Measurements from ENCODE around the gene CACNA1B. TPM values are rescaled to one million over a fixed set of nuclear protein-coding genes. Genes with fewer than 3 reads are reported as not detected.

The CACNA1B gene
- polyA plus RNA-seq, 5 donors: 0.21 to 0.72 (median 0.50) TPM

DNA sequence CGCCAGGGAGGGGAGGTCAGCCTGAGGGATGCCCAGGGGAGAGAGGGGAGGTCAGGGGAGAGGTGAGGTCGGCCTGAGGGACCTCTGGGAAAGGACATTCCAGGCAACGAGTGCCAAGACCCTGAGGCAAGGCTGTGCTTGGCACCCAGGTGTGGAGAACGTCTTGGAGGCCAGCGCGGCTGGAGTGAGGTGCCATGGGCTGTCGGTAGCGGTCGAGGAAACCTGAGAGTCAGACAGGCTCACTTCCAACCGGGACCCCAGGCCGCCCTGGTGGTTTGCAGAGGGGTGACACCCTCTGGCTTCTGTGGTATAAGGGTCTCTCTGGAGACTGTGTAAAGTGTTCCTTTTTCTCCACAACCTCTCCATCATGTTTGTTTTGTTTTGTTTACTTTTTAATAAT lies 82.9 kb downstream of the CACNA1B start:
- no peak for DNase-seq

DNA sequence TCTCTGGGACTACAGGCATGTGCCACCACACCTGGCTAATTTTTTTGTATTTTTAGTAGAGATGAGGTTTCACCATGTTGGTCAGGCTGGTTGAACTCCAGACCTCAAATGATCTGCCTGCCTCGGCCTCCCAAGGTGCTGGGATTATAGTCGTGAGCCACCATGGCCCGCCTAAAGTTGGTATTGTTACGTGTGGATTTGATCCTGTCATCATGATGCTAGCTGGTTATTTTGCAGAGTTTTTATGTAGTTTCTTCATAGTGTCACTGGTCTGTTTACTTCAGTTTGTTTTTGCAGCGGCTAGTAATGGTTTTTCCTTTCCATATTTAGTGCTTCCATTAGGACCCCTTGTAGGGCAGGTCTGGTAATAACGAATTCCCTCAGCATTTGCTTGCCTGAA lies 85.9 kb downstream of the CACNA1B start:
- no peak for DNase-seq

DNA sequence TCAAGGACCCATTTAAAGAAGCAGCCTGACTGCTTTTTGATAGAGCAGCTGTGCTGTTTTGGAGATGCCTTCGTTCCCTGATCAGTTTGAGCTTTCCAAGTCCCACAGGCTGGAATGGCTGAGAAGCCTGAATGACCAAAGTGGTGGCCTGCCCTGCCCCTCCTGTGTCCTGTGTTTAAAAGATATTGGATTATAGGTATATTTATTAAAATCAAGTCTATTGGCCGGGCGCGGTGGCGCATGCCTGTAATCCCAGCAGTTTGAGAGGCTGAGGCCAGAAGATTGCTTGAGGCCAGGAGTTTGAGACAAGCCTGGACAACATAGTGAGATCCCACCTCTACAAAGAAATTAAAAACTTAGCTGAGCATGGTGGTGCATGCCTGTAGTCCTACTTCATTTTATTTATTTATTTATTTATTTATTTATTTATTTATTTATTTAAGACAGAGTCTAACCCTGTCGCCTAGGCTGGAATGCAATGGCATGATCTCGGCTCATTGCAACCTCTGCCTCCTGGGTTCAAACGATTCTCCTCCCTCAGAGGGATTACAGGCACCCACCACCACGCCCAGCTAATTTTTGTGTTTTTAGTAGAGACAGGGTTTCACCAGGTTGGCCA lies 87.7 kb downstream of the CACNA1B start:
- no peak for DNase-seq

DNA sequence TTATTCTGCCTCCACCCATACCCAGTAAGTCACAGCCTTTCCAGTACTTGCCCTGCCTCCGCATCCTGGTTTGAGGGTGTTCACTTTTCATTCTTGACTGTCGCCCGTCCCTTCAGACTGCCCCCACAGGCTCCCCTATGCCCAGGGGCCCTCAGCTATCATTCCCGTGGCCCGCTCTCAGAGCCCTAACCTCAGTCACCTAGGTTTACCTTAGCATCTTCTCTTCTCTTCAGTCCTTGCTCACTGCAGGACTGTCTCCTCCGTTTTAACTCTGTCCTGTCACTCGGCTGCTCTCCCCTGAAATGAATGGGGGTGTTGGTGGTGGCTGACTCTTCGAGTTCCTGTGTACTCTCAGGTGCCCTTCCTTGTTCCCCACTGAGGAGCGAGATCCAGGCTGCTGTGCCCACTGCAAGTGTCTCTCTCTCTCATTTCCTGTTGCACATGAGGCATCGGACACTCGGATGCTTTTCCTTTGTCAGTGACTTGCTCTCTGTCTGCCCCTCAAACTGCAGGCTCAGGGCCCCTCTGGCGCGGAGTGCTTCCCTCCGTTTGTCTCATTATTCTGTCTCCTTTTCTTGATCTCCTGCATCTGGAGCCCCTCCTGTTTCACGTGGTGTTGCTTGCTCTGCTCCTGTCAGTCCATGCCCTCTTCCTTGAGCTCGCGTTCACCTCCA lies 89.8 kb downstream of the CACNA1B start:
- no peak for DNase-seq

DNA sequence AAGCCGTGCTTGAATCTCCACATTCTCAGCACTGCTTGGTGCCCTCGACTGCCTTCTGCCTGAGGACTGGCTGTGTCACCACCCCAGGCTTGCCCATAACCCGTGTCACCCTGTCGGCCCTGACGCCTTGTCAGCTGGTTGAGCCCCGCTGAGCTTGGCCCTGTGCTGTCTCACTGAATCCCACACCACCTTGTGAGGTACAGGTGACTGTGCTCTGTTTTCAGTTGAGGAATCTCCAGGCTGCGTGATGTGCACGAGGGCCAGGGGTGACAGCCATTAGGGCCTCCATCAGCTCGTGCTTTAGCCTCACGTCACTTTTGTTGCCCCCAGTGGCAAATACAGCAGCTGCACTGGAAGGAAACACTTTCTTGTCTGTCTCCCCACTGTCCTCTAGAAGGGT lies 90.7 kb downstream of the CACNA1B start:
- DNase-seq: no peak

DNA sequence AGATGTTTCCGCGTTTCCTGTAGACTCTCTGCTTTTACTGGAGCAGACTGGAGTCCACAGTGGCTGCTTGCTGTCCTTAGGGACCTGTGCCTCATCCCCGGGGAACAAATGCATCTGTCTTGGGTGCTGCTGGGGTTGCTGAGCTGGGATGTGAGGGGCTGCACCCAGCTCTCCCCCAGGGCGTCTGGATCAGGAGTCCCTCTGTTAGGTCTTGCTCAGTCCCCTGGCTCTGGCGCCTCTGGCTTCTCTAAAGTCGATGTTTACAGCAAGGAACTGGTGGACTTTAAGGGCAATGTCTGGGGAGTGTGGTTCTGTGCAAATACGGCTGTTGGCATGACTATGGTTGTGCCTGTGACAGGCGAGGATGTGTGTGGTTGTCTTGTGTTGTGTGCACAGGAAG lies 91.4 kb downstream of the CACNA1B start:
- no peak for DNase-seq

DNA sequence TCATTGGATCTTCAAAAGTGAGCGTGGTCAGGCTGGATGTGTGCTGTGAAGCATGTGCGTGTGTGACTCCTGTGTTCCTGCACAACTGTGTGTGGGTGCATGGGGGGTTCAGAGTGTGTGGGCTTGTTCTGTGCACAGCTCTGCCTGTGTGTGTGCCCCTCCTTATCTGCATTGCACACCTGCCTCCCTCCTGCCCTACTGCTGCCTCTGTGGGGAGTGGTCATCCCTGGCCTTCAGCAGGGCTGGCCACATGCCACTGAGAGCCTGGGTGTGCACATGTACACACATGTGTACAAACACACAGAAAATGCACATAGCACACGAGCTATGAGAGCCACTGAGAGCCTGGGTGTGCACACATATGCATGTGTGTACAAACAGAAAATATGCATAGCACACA lies 92.1 kb downstream of the CACNA1B start:
- no peak for DNase-seq

DNA sequence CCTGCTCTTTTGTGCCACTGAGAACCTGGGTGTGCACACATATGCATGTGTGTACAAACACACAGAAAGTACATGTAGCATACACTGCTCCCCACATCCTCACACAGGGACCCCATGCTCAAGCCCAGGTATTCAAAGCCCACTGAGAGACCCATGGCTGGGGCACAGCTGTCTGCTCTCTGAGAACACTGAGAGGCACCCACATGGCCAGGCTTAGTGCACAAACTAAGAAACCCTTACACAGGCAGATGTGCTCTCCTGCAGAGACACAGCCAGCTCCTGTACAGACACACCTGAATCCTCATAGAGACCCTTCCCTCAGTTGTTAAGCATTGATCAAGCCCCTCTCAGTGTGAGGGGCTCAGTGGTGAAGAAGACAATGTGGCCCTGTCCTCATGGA lies 92.5 kb downstream of the CACNA1B start:
- no peak for DNase-seq

DNA sequence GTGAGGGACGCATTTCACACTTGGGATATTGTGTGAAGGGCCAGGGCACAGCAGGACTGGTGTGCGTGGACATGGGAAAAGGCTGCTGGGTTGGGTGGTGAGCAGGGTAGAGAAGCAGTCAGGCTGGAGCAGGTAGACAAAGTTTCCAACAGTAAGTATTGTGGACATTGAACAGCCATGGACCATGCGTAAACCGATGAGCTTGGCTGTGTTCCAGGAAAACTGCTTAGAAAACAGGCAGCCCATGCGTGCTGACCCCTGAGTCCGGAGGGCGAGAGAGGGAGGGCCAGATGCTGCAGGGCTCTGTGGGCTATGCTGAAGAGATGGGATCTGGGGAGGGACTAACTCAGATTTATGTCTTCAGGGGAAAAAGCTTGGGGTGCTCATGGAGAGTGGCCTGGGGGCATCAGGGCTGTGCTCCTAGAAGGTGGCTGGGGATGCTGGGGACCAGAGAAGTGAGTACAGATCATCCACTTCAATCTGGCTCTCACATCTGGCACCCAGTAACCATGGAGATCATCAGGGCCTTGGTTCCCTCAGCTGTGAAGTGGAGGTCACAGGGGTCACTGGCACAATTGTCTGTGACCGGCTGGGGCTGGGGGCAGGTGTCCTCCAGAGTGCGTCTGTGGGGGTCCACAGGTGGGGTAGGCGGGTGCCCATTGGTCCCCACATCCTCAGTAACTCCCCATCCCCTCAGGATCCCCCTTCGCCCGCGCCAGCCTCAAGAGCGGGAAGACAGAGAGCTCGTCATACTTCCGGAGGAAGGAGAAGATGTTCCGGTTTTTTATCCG lies 93.3 kb downstream of the CACNA1B start:
- no peak for DNase-seq

DNA sequence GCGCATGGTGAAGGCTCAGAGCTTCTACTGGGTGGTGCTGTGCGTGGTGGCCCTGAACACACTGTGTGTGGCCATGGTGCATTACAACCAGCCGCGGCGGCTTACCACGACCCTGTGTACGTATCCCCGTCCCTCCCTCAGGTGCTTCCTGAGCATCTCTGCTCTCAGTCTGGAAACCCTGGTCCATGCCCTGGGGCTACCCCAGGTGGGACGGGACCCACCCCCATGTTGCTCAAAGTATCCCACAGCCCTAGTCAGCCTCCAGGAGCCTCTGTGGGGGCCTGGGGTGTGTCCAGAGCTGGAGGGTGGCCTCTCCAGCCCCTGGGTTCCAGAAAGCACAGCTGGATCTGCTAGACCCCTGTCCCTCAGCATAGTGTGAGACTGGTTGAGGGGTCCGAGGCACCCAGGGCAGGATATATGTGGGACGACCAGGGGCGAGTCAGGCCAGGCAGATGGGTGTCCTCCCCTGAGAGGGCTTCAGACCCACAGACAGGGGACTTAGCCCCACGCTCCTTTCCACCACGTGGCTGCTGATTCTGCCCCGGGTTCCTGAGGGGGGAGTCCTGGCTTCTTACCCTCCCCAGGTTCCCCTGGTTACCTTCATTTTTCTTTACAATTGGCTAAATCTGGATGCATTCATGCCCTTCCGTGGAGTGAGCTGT lies 94.0 kb downstream of the CACNA1B start:
- DNase-seq: no peak

DNA sequence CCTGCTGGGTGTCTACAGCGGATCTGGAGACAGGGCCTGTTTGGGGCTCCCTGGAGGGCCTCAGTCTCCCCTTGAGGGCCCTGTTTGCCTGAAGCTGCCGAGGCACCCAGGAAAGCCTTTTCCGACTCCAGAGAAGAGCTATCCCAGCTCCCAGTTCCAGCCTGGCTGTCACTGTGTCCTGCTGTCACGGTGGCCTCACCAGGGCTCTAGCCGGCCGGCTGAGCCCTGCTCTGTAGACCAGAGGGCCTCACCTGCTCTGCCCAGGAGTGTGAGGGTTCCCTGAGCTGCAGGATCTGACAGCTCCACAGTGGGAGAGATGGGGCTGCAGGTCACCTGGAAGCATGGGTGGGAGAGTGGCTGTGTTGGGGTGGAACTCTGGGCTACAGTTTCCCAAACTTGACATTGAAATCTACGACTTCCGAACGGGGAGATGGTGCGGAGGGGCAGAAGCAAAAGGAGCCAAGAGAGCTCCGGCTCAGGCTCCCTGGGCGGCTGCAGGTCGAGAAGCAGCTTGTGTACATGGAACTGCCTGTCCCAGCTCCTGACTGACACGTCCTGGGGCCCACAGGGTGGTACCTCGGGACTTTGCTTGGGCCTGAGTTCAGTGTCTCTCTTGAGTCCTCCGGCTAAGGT lies 94.9 kb downstream of the CACNA1B start:
- no peak for DNase-seq

DNA sequence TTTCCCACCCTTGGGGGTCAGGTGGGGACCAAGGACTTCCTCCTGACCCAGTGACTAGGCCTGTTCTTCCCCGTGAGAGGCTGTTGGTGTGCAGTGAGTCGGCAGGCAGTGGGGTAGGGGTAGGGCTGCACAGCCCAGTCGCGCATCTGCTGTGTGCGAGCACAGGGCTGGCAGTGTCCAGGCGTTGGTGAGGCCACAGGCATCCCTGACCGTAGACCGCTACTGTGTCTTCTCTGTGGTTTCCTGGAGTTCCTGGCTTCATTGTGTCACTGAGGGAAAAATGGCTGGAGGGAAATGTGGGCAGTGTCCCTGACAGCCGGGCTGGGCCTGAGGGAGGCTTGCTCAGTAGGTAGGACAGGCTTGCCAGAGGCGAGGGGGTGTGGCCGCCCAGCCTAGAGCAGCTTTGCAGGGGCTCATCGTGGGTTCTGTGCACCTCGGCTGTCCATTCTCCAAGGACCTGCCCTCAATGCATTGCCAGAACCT lies 95.4 kb downstream of the CACNA1B start:
- no peak for DNase-seq

DNA sequence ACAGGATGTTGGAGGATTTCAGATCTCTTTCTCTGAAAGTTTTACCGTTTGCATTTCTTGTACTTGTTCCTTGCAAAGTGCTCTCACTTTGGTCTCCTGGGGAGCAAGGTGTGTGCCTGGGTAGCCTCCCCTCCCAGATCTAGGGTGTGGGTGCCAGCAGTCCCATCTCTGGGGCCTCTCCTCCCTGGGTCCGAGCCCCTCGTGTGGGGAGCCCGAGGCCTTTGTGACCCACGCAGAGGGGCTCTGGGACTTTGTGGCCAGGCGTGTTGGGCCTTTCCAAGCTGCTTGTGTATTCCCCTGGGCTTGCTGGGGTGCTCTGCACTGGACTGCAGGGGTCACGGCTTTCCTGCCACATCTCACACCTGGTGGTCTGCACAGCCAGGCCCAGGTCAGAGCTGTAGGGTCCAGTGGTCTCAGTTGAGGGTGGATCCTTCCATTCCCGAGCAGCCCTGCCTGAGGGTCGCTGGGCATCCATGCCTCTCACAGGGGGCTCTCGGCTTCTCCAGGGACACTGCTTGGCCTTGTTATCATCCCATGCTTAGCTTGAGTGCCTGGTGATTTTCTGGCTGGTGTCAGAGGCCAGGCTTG lies 96.3 kb downstream of the CACNA1B start:
- DNase-seq: no peak

DNA sequence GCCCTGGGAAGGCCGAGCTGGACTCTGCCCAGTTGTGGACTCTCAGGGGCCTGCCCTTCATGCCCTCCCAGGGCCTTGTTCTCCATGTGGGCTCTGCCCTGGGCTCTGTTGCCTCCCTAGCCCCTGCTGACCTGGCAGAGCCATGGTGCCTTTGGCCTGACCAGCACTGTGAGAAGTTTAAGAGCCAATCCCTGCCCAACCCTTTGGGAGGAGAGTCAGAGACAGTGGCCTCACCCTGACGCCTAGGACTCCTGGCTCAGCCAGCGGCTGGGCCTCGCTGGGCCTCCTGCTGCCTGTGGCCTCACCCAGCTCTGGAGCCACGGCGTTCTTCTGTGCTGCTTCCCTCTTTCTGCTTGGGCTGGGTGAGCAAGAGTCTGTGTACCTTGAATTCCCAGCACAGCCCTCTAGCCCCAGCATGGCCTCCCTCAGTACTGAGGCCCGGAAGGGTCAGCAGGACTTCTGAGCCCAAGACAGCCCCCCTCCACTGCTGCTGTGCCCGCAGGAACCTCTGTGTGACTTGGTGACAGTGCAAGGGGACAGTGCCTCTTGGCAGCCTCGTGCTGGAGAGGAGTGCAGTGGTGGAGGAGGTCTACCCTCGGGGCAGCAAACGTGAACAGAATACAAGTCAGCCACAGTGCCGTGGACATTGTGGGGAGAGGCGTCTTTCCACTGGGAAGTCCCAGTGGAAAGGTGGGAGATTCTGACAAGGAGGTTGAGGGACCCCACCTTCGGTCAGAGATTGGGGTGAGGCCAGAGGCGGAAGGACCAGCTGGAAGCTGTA lies 97.4 kb downstream of the CACNA1B start:
- no peak for DNase-seq

DNA sequence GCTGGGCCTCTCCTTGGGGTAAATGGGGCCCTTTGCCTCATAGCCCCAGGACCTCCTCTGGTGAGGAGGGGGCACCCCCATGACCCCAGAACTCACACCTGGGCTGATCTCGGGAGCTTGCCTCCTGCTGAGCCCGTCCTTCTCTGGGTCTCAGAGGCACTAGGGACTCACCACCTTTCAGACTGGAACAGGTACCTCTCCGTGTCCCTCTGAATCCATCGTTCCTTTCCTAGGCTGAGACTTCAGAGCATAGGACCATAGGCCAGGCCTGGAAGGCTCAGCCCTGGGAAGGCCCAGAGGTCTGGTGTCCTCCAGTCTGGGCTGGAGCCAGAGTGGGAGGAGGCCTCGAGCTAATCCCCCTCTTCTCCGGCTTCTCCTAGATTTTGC lies 97.9 kb downstream of the CACNA1B start:
- no peak for DNase-seq

DNA sequence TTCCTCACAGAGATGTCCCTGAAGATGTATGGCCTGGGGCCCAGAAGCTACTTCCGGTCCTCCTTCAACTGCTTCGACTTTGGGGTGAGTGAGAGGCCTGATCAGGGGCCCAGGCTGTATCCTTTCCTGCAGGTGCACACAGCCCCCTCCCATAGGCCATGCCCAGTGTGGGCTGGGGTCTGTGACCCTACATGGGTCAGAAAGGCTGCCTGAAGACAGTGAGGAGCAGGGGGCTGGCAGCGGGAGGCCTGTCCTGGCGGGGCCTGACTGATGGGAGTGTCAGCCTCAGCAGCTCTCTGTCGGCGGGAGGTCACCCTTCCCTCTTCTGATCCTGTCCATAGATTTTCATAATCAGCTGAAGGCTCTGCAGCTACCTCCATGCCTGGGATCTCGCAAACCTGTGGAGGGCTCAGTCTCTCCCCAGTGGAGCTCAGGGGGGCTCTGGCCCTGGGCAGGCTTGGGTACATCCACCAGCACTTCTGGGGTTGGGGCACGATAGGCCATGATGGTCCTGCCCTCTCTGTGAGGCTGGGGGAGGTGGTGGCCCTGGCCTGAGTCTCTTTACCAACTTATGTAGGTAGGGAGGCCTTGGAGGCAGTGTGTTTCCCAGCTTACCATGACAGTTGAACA lies 98.5 kb downstream of the CACNA1B start:
- DNase-seq: no peak

DNA sequence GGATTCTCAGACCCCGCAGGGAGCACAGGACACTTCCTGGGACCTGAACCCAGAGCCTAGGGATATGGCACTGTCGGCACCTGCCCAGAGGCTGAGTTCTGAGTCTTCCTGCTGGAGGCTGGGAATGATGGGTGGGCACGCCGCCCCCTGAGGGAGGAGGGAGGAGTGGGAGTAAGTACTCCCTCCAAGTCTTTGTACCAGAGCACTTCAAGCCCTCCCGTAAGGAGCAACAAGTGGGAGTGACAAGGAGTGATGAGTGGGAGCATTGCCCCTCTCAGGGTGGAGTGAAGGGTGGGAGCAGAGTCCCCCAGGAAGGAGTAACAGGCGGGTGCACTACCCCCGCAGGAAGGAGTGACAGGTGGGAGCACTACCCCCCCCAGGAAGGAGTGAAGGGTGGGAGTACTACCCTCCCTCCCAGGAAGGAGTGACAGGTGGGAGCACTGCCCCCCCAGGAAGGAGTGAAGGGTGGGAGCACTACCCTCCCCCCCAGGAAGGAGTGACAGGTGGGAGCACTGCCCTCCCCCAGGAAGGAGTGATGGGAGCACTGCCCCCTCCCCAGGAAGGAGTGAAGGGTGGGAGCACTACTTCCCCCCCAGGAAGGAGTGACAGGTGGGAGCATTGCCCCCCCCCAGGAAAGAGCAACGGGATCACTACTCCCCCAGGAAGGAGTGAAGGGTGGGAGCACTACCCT lies 100.1 kb downstream of the CACNA1B start:
- DNase-seq: no peak

DNA sequence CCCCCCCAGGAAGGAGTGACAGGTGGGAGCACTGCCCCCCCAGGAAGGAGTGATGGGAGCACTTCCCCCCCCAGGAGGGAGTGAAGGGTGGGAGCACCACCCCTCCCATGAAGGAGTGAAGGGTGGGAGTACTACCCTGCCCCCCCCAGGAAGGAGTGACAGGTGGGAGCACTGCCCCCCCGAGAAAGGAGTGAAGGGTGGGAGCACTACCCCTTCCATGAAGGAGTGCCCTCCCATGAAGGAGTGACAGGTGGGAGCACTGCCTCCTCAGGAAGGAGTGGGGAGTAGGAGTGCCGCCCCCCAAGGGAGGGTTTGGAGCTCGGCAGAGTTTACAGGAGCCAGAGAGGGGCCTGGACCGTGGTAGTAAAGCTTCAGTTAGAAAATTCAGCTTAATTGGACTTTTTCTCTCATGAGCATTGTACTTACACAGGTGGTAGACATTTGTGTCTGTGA lies 100.7 kb downstream of the CACNA1B start:
- DNase-seq: no peak

DNA sequence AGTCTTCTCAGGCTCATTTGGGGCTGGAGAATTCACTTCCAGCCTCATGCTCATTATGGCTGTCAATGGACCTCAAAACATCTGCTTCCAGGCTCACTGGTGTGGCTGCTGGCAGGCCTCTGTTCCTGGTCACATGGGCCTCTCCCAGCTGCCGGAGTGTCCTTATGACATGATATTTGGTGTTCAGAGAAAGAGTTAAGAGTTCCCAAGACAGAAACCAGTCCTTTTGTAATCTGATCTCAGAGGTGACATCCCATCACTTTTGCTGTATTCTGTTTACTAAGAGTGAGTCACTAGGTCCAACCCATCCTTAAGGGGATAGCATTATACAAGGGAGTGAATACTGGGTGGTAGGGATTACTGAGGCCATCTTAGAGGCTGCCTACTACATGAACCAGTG lies 104.6 kb downstream of the CACNA1B start:
- DNase-seq: no peak

DNA sequence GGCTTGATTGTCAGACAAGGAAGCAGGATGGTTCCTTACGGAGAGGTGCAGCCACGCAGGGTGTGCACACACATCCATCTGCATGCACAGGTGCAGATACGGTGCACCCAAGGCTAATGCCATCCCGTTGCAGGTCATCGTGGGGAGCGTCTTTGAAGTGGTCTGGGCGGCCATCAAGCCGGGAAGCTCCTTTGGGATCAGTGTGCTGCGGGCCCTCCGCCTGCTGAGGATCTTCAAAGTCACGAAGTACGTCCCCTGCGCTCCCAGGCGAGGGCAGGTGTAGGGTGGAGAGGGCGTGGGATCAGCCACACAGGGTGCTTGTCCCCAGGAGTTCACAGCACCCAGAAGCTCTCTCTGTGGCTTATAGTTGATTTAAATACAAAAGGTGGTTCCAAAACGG lies 106.4 kb downstream of the CACNA1B start:
- no peak for DNase-seq
